ENCODE data around the gene GLOD4.

Gene GLOD4

GRCh38 chr17:751269-752001, 30.6 kb downstream of the GLOD4 start:
- TF ChIP-seq CTCF (IDR thresholded peaks at IDR 0.05): no peak

- TF ChIP-seq CTCF (IDR thresholded peaks at IDR 0.05): no peak
Measured at GRCh38 chr17:750431-751037, 31.5 kb downstream of the GLOD4 start.

GRCh38 chr17:746783-747629, 35.1 kb downstream of the GLOD4 start:
- no peak for TF ChIP-seq CTCF (IDR thresholded peaks at IDR 0.05)

- no peak for TF ChIP-seq CTCF (IDR thresholded peaks at IDR 0.05)
Measured at GRCh38 chr17:746181-746580, 35.9 kb downstream of the GLOD4 start.

GRCh38 chr17:745406-745805, 36.7 kb downstream of the GLOD4 start:
- no peak for TF ChIP-seq CTCF (IDR thresholded peaks at IDR 0.05)

GRCh38 chr17:744937-745336, 37.1 kb downstream of the GLOD4 start:
- TF ChIP-seq CTCF (IDR thresholded peaks at IDR 0.05): no peak

GRCh38 chr17:743139-743538, 38.9 kb downstream of the GLOD4 start:
- TF ChIP-seq CTCF (IDR thresholded peaks at IDR 0.05): no peak
